Measurements from ENCODE around the gene SLC4A4. TPM values are rescaled to one million over a fixed set of nuclear protein-coding genes. Genes with fewer than 3 reads are reported as not detected.

The SLC4A4 gene
- total RNA-seq, 2 donors from 2014 or later: 99.0 to 124 TPM

DNA sequence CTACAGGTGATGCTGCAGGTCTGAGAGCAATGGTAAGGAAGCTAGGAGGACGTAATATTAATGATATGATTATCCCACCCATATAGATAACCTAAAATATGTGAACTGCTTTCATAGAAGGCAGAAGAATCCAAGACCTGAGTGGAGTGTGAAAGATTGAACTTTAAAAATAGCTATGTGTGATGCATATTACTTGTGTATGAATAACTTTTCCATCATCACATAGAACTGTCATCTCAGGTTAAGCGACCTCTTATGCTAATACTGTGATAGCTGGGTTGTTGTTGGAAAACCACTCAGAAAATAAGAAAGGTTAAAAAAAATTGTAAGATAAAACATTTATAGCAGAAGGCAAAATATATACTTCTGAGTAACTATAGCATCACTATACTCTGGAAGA is 90.3 kb downstream of the SLC4A4 start:
- Histone ChIP-seq H3K9me3 (no peaks in the 10 kb centered on the region), H3K27ac (no peak overlapping the region), H3K4me3 (no peak overlapping the region), H3K9ac (ENCODE audit: low read depth in 2 of 2, low read length in 2 of 2) (no peak overlapping the region), H3K4me1 (no peaks in the 10 kb centered on the region), H3K36me3 (no peaks in the 10 kb centered on the region), H3K27me3 (no peaks in the 10 kb centered on the region)
- no peak for DNase-seq
- TF ChIP-seq, protein P1, sequence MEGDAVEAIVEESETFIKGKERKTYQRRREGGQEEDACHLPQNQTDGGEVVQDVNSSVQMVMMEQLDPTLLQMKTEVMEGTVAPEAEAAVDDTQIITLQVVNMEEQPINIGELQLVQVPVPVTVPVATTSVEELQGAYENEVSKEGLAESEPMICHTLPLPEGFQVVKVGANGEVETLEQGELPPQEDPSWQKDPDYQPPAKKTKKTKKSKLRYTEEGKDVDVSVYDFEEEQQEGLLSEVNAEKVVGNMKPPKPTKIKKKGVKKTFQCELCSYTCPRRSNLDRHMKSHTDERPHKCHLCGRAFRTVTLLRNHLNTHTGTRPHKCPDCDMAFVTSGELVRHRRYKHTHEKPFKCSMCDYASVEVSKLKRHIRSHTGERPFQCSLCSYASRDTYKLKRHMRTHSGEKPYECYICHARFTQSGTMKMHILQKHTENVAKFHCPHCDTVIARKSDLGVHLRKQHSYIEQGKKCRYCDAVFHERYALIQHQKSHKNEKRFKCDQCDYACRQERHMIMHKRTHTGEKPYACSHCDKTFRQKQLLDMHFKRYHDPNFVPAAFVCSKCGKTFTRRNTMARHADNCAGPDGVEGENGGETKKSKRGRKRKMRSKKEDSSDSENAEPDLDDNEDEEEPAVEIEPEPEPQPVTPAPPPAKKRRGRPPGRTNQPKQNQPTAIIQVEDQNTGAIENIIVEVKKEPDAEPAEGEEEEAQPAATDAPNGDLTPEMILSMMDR (IDR thresholded peaks at IDR 0.05): no peak
- intact Hi-C loops (cut with DNase I): no loop called here

DNA sequence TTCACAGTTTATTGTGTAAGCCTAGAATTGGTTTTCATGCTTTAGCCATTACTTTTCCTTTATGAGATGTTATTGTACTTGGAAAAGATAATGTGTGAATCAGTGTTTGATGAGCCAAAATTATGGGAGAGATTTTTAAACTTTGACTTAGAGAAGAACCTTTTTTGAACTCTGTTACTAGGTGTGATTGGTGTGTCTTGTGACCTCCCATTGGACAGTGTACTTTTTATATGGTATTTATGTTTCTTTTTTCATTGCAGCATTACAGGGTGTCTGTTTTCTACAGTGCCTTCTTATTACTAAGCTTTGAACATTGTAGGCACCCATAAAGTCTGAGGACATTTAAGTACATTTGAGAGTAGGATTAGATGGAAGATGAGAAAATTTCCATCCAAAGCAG is 91.1 kb downstream of the SLC4A4 start:
- Histone ChIP-seq H3K27ac (no peak overlapping the region), H3K36me3 (no peaks in the 10 kb centered on the region), H3K4me3 (no peak overlapping the region), H3K9ac (ENCODE audit: low read depth in 2 of 2, low read length in 2 of 2) (no peak overlapping the region), H3K4me1 (no peaks in the 10 kb centered on the region), H3K27me3 (no peaks in the 10 kb centered on the region), H3K9me3 (no peaks in the 10 kb centered on the region)
- DNase-seq: no peak
- intact Hi-C loops (cut with DNase I): no loop called here
- TF ChIP-seq, protein P1 (IDR thresholded peaks at IDR 0.05): no peak

DNA sequence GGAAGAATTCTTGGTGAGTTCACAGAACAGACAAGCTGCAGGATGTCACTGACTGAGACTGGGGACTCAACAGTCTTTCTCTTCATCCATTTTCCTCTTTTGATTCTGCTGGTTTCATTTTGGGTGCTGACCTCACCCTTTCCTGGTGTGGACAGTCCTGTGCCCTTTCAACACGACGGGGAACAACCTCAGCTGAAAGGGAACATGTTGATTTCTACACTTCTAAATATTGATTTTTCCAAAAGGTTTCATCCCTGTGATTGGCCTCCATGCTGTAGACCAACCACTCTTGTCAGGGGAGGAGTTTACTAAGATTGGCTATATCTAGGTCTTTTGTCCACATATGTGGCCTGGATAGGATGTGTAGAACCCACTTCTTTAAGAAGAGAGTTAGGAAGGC is 91.8 kb downstream of the SLC4A4 start:
- TF ChIP-seq, protein P1 (IDR thresholded peaks at IDR 0.05): no peak
- no peak for DNase-seq
- intact Hi-C loops (cut with DNase I): no loop called here
- Histone ChIP-seq H3K36me3 (no peaks in the 10 kb centered on the region), H3K27ac (no peak overlapping the region), H3K9me3 (no peaks in the 10 kb centered on the region), H3K4me3 (no peak overlapping the region), H3K9ac (ENCODE audit: low read depth in 2 of 2, low read length in 2 of 2) (no peak overlapping the region), H3K4me1 (no peaks in the 10 kb centered on the region), H3K27me3 (no peaks in the 10 kb centered on the region)

DNA sequence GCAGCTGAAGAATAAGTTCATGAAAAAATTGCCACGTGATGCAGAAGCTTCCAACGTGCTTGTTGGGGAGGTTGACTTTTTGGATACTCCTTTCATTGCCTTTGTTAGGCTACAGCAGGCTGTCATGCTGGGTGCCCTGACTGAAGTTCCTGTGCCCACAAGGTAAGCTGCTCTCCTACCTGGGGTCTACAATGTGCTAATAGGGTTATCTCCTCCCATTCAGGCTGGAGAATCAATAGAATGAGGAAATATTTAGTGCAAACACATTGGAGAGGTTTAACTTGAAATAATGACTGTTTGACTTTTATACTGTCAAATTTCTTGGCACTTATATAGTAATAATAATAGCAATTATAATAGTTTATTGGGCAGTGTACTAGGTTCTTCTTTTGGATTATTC is 101.8 kb downstream of the SLC4A4 start:
- Histone ChIP-seq H3K9me3 (no peaks in the 10 kb centered on the region), H3K27me3 (no peaks in the 10 kb centered on the region), H3K36me3 (no peaks in the 10 kb centered on the region), H3K27ac (no peak overlapping the region), H3K9ac (ENCODE audit: low read depth in 2 of 2, low read length in 2 of 2) (no peak overlapping the region), H3K4me3 (no peak overlapping the region), H3K4me1 (no peaks in the 10 kb centered on the region)
- TF ChIP-seq, protein P1 (IDR thresholded peaks at IDR 0.05): no peak
- intact Hi-C loops (cut with DNase I): no loop called here
- DNase-seq: no peak

DNA sequence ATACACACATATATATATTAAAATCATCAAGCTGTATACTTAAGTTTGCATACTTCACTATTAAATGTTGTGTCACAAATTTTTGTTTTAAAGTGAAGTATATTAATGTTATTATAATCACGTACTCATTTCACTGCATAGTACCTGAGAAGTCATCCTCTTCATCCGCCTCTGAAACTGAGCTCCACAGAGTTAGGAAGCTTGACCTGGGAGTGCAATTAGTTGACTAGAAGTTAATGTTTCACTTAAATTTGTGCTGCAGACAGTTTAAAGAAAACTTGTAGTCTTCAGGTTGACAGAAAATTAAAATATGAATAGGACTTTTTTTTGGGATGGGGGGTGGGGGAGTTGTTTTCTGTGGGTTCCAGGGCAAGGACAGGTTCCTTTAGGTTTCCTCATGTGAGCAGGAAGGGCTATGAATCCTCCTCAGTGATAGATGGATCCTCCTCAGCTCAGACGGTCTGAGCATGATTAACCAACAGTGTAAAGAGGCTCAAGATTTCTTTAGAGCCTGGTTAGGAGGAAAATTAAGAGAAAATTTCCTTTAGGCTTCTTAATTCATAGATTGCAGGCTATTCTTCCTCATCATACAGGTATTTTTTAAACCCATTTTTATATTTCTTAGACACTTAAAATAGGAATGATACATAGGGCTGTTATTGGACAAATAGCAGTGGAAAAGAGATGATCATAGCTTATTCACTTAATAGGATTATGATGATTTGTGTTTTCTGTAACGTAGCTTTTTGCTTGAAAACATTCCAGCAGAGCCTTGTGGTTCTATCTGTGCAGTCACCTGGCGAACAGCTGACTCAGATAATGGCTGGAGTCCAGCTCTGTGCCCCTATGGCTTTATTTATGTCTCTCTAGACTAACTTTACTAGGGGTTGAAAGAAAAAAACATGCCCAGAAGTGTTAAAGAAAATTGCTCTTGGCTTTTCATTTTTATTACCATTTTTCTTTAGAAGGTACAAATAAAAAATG is 102.7 kb downstream of the SLC4A4 start:
- Histone ChIP-seq H3K27me3 (no peaks in the 10 kb centered on the region), H3K36me3 (no peaks in the 10 kb centered on the region), H3K27ac (no peak overlapping the region), H3K9me3 (no peaks in the 10 kb centered on the region), H3K4me3 (no peak overlapping the region), H3K4me1 (no peaks in the 10 kb centered on the region), H3K9ac (ENCODE audit: low read depth in 2 of 2, low read length in 2 of 2) (no peak overlapping the region)
- intact Hi-C loops (cut with DNase I): no loop called here
- TF ChIP-seq, protein P1 (IDR thresholded peaks at IDR 0.05): no peak
- no peak for DNase-seq

All from colonic mucosa (tissue), 4 donors.